Spleen (tissue), 11 donors: ENCODE measurements around the gene BUB3. TPM values are rescaled to one million over a fixed set of nuclear protein-coding genes. Genes with fewer than 3 reads are reported as not detected.

Experiments used
- DNase-seq: peaks from one replicate; pipeline ENCODE4 v3.0.0-alpha.2; 2020
- H3K27ac ChIP-seq, 8 donors: fragments of 200-600 bp; sonication (generic) in 7 of 8; 1 replicate in 4 of 8; 2 replicates in 4 of 8; pipeline versions ENCODE4 v1.5.0 to v1.8.0; 2016 to 2021; ENCODE audit warnings: inconsistent platforms in 4 of 8, mild to moderate bottlenecking in 4 of 8, moderate library complexity in 1 of 8
- H3K27me3 ChIP-seq, 7 donors: fragments of 200-600 bp; sonication (generic) in 6 of 7; replicated peaks in 1 of 7; 1 replicate in 4 of 7; 2 replicates in 3 of 7; pipeline versions ENCODE4 v1.5.0 to v1.8.0; 2016 to 2021; ENCODE audit warnings: inconsistent platforms in 3 of 7, mild to moderate bottlenecking in 1 of 7
- H3K36me3 ChIP-seq, 6 donors: fragments of 200-600 bp; sonication (generic) in 5 of 6; 1 replicate in 4 of 6; 2 replicates in 2 of 6; pipeline versions ENCODE4 v1.5.0 to v1.8.0; 2016 to 2021; ENCODE audit warnings: inconsistent platforms in 2 of 6
- H3K4me1 ChIP-seq, 6 donors: fragments of 200-600 bp; sonication (generic) in 5 of 6; 1 replicate in 3 of 6; 2 replicates in 3 of 6; pipeline versions ENCODE4 v1.5.0 to v1.8.0; 2016 to 2021; ENCODE audit warnings: inconsistent platforms in 3 of 6
- H3K4me3 ChIP-seq, 8 donors: fragments of 200-600 bp; sonication (generic) in 7 of 8; 1 replicate in 4 of 8; 2 replicates in 4 of 8; pipeline versions ENCODE4 v1.5.0 to v1.8.0; 2016 to 2021; ENCODE audit warnings: inconsistent platforms in 4 of 8, mild to moderate bottlenecking in 4 of 8, moderate library complexity in 2 of 8
- H3K9me3 ChIP-seq, 8 donors: fragments of 200-600 bp; sonication (generic) in 7 of 8; 1 replicate in 4 of 8; 2 replicates in 4 of 8; pipeline versions ENCODE4 v1.5.0 to v1.8.0; 2016 to 2021; ENCODE audit warnings: inconsistent platforms in 4 of 8
- CTCF ChIP-seq, 11 experiments: fragments of 200-600 bp in 7 of 11; fragments of 450-650 bp in 4 of 11; sonication (generic) in 4 of 11; IDR thresholded peaks in 8 of 11; conservative IDR thresholded peaks in 3 of 11; 1 replicate in 7 of 11; 2 replicates in 4 of 11; pipeline versions ENCODE4 v1.4.0 to v1.8.0; 2016 to 2021; ENCODE audit warnings: antibody characterized with exemption in 11 of 11, inconsistent platforms in 4 of 11, mild to moderate bottlenecking in 1 of 11
- POLR2A ChIP-seq, 3 donors: fragments of 450-650 bp; IDR thresholded peaks; one replicate each; pipeline ENCODE4 v1.5.1; 2017; ENCODE audit warnings: antibody characterized with exemption in 3 of 3, mild to moderate bottlenecking in 1 of 3
- POLR2AphosphoS5 ChIP-seq, 3 donors: sonication (generic); formaldehyde crosslinking; IDR thresholded peaks; one replicate each; pipeline ENCODE4 v1.5.1; 2017; ENCODE audit warnings: antibody characterized with exemption in 3 of 3
- whole genome bisulfite sequencing, 5 donors: extraction: QIAGEN DNeasy Blood & Tissue Kit in 3 of 5; methylation state at CpG; one replicate each; pipeline versions ENCODE4 v1.1.5 to v1.1.7; 2013 to 2018; 5-methylcytosine and 5-hydroxymethylcytosine counted together
- intact Hi-C: fragments of 100-400 bp; cut with DNase I; formaldehyde crosslinking; loops from one replicate; pipeline ENCODE4 v1.15.0; 2023; ENCODE audit warnings: low total_unique reads
- polyA plus RNA-seq, 3 donors: library from polyadenylated mRNA; stranded (reverse); fragments of 200-250 nt; gene quantifications; one replicate each; pipeline ENCODE4 v1.2.1, GENCODE V29; 2013
- total RNA-seq, 7 donors: library from RNA; depleted of rRNA in 3 of 7; stranded (reverse); fragments of >200 nt in 3 of 7; fragmentation: NEBNext Ultra II Directional in 4 of 7; extraction: Animal tissue kit (Norgen Biotek cat#: 25700) in 4 of 7; gene quantifications; one replicate each; pipeline versions ENCODE4 v1.1.0 to v1.2.1, GENCODE V29; 2016 to 2021
- donor health status: healthy with polysubstance abuse.
- donor health status: DM: no; HTN: no; CAD: no; lungs with moderate emphysema.
- donor health status: DM: no; HTN: no; CAD: no.
- donor health status: Bipolar disorder and iron deficiency.
- donor health status: healthy.
- donor health status: DM: no; HTN: no; CAD: no.
- donor health status: DM: yes; HTN: yes; CAD: no.

BUB3 gene
- total and polyA plus RNA-seq, 10 donors: 33.7 to 193 (median 98.4) TPM

GRCh38 chr10:123150271-123150985 lies 3.8 kb upstream of the BUB3 start:
- Histone ChIP-seq H3K4me1 (peaks cover 43 to 77% (median 70%) of the 10 kb centered on the region in 6 donors), H3K27me3 (peaks cover 41 to 81% (median 75%) of the 10 kb centered on the region in 7 donors), H3K36me3 (peaks cover 0 to 1% (median 0%) of the 10 kb centered on the region in 6 donors), H3K9me3 (no peaks in the 10 kb centered on the region), H3K4me3 (peak overlapping the region; percentile 2 to 72 (median 40)), H3K27ac (no peak overlapping the region)
- no peak for TF ChIP-seq POLR2A (IDR thresholded peaks at IDR 0.05)
- no peak for TF ChIP-seq CTCF (IDR thresholded peaks at IDR 0.05 in 8 of 11, conservative IDR thresholded peaks at IDR 0.05 in 3 of 11)
- TF ChIP-seq POLR2AphosphoS5 (IDR thresholded peaks at IDR 0.05): no peak
- intact Hi-C loops: loop anchor here (10.0 kb wide), 1 partner anchor 196 kb away; the partner anchor contains the start of gene C10orf88
- 8 to 17% (median 12%) methylated on average over 23 to 34 of the region's 34 CpGs for WGBS, 5 donors
- no peak for DNase-seq

- WGBS, 5 donors: 1 to 3% (median 3%) methylated on average over 37 to 56 of the region's 56 CpGs
Observed at GRCh38 chr10:123150986-123151736, 3.0 kb upstream of the BUB3 start.

GRCh38 chr10:123151737-123152135 lies 2.5 kb upstream of the BUB3 start:
- Histone ChIP-seq H3K9me3 (no peaks in the 10 kb centered on the region), H3K36me3 (peaks cover 0 to 14% (median 10%) of the 10 kb centered on the region in 6 donors), H3K4me3 (peak overlapping the region in 1 of 8 donors; percentile 72), H3K4me1 (peaks cover 55 to 77% (median 71%) of the 10 kb centered on the region in 6 donors), H3K27me3 (peaks cover 34 to 68% (median 61%) of the 10 kb centered on the region in 7 donors), H3K27ac (no peak overlapping the region)
- intact Hi-C loops: loop anchor here (10.0 kb wide), 1 partner anchor 197 kb away; the partner anchor contains the start of gene C10orf88
- TF ChIP-seq CTCF (IDR thresholded peaks at IDR 0.05 in 8 of 11, conservative IDR thresholded peaks at IDR 0.05 in 3 of 11): no peak
- no peak for TF ChIP-seq POLR2A (IDR thresholded peaks at IDR 0.05)
- no peak for TF ChIP-seq POLR2AphosphoS5 (IDR thresholded peaks at IDR 0.05)
- 12 to 33% (median 20%) methylated on average over 7 of the region's 7 CpGs for WGBS, 5 donors
- no peak for DNase-seq

More at GRCh38 chr10:123150986-123151736, 3.0 kb upstream of the BUB3 start:
- peaks cover 0 to 9% (median 4%) of the 10 kb centered on the region in 6 donors for H3K36me3 ChIP-seq
- peak; percentile 82 for DNase-seq
- H3K4me3 ChIP-seq: peak overlapping the region; percentile 2 to 72 (median 34)
- intact Hi-C loops: loop anchor here (10.0 kb wide), 1 partner anchor 196 kb away; the partner anchor contains the start of gene C10orf88
- TF ChIP-seq POLR2A (IDR thresholded peaks at IDR 0.05) (no peak), POLR2AphosphoS5 (IDR thresholded peaks at IDR 0.05) (peak in 2 of 3 donors; percentile 25 to 47)
- H3K27me3 ChIP-seq: peaks cover 38 to 74% (median 67%) of the 10 kb centered on the region in 7 donors
- H3K9me3 ChIP-seq: no peaks in the 10 kb centered on the region
- H3K4me1 ChIP-seq: peaks cover 50 to 77% (median 71%) of the 10 kb centered on the region in 6 donors
- no peak overlapping the region for H3K27ac ChIP-seq

GRCh38 chr10:123153486-123154091 lies 613 bp upstream of the BUB3 start:
- intact Hi-C loops: loop anchor here (10.0 kb wide), 1 partner anchor 199 kb away; the partner anchor contains the start of gene C10orf88
- Histone ChIP-seq H3K27me3 (peaks cover 19 to 50% (median 43%) of the 10 kb centered on the region in 7 donors), H3K9me3 (no peaks in the 10 kb centered on the region), H3K36me3 (peaks cover 0 to 32% (median 24%) of the 10 kb centered on the region in 6 donors), H3K27ac (peak overlapping the region in 4 of 8 donors; percentile 2 to 95 (median 92)), H3K4me1 (peaks cover 42 to 77% (median 73%) of the 10 kb centered on the region in 6 donors), H3K4me3 (peak overlapping the region in 5 of 8 donors; percentile 88 to 97 (median 95))
- DNase-seq: peak; percentile 69
- TF ChIP-seq POLR2AphosphoS5 (IDR thresholded peaks at IDR 0.05): no peak
- TF ChIP-seq POLR2A (IDR thresholded peaks at IDR 0.05): no peak
- TF ChIP-seq CTCF (IDR thresholded peaks at IDR 0.05 in 8 of 11, conservative IDR thresholded peaks at IDR 0.05 in 3 of 11): no peak
- WGBS, 5 donors: 35 to 42% (median 40%) methylated on average over 9 of the region's 9 CpGs
